ENCODE results near the gene TMEM87A. TPM values are rescaled to one million over a fixed set of nuclear protein-coding genes. Genes with fewer than 3 reads are reported as not detected.

Gene TMEM87A
- total and polyA plus RNA-seq, 2 experiments from 2014 or later, result 41.8 to 43.5 TPM

DNA sequence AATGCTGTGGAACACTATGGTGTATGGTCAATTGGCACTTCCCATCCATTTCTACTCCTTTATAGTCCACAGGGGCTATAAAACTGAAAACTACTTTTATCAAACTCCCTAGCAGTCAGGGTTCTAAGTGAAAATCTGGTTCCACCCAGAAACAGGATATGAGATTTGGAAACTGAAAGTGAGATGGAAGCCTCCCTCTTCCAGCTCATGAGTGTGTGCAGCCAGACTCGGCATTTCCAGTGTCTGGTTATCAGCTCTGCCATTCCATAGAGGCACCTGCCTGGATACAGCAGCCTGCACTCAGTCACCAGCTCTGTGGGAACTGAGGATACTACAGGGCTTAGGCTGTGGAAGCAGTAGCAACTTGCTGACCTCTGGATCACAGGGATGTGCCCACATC, 102.1 kb downstream of the TMEM87A start:
- H3K27ac Mint-ChIP-seq, result no peak overlapping the region
- no peak overlapping the region for H3K4me3 Mint-ChIP-seq
- peaks cover 2% of the 10 kb centered on the region for H3K27me3 Mint-ChIP-seq (ENCODE audit: insufficient read depth, low read depth, poor library complexity)
- Histone ChIP-seq H4K20me1 (replicated peaks; ENCODE audit: insufficient read depth) (no peaks in the 10 kb centered on the region), H3K27me3 (ENCODE audit: insufficient read depth) (no peaks in the 10 kb centered on the region), H3K9me2 (ENCODE audit: insufficient read depth) (no peaks in the 10 kb centered on the region), H3F3A (replicated peaks; ENCODE audit: low read depth) (no peaks in the 10 kb centered on the region), H3K36me3 (ENCODE audit: insufficient read depth) (peaks cover 11% of the 10 kb centered on the region), H2AFZ (no peak overlapping the region), H3K4me2 (no peak overlapping the region), H3K79me2 (replicated peaks; ENCODE audit: insufficient read depth) (no peaks in the 10 kb centered on the region), H3K4me1 (ENCODE audit: insufficient read depth) (no peaks in the 10 kb centered on the region), H3K27ac (ENCODE audit: low read depth) (no peak overlapping the region), H3K4me3 (no peak overlapping the region)
- DNase-seq (ENCODE audit: low spot score), result no peak
- TF ChIP-seq EZH2phosphoT487 (IDR thresholded peaks at IDR 0.05; ENCODE audit: unreplicated experiment), result no peak
- TF ChIP-seq ZNF114 (CRISPR knock-in tag; IDR thresholded peaks at IDR 0.05), result no peak
- TF ChIP-seq EZH2 (IDR thresholded peaks at IDR 0.05; ENCODE audit: low read depth, unreplicated experiment), result no peak
- H3K36me3 Mint-ChIP-seq (ENCODE audit: low read depth), result peaks cover 59% of the 10 kb centered on the region
- no peak for ATAC-seq
- H3K9me3 Mint-ChIP-seq, result no peaks in the 10 kb centered on the region
- no peaks in the 10 kb centered on the region for H3K4me1 Mint-ChIP-seq

DNA sequence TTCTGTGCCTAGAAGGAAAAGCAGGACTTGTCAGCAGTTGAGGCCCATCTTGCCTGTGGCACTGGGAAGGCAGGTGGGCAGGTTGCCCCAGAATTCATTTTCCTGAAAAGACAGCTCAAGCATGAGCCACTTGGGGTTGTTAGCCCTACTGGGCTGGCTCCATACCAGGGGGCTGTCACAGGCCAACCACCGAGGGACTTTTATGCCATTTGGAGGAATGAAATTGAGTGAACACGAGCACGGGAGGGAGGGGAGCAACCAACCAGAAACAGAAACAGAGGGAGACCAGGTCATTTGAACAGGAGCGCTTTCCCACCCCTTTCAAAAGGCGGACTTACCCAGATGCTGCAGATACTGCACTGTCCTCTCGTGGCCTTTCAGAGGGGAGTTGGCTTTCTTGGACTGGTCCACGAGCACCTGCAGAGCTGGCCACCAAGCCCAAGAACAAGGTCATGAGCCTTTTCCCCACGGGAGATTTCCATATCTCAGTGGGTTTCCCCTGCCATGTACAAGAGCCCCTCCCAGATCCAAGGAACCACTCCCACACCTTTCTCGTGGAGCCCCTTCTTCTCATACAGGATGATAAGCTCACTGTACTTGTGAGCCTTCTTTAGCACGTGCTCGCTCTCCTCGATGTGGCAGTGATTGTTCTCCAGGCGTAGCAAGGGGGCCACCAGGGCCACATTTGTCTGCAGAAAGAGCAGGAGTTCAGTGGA, 106.8 kb downstream of the TMEM87A start:
- Histone ChIP-seq H3K9me2 (ENCODE audit: insufficient read depth) (no peaks in the 10 kb centered on the region), H3K36me3 (ENCODE audit: insufficient read depth) (peaks cover 10% of the 10 kb centered on the region; the same call in 1 of the 2 replicates), H4K20me1 (replicated peaks; ENCODE audit: insufficient read depth) (no peaks in the 10 kb centered on the region), H3K79me2 (replicated peaks; ENCODE audit: insufficient read depth) (no peaks in the 10 kb centered on the region), H3K4me3 (no peak overlapping the region), H3K27me3 (ENCODE audit: insufficient read depth) (no peaks in the 10 kb centered on the region), H3K27ac (ENCODE audit: low read depth) (no peak overlapping the region), H3F3A (replicated peaks; ENCODE audit: low read depth) (no peaks in the 10 kb centered on the region), H2AFZ (no peak overlapping the region), H3K4me2 (no peak overlapping the region), H3K4me1 (ENCODE audit: insufficient read depth) (no peaks in the 10 kb centered on the region)
- Mint-ChIP-seq H3K27me3 (ENCODE audit: insufficient read depth, low read depth, poor library complexity) (peaks cover 6% of the 10 kb centered on the region), H3K4me3 (no peak overlapping the region), H3K36me3 (ENCODE audit: low read depth) (peaks cover 71% of the 10 kb centered on the region), H3K4me1 (no peaks in the 10 kb centered on the region), H3K9me3 (no peaks in the 10 kb centered on the region), H3K27ac (no peak overlapping the region)
- TF ChIP-seq, protein P1, sequence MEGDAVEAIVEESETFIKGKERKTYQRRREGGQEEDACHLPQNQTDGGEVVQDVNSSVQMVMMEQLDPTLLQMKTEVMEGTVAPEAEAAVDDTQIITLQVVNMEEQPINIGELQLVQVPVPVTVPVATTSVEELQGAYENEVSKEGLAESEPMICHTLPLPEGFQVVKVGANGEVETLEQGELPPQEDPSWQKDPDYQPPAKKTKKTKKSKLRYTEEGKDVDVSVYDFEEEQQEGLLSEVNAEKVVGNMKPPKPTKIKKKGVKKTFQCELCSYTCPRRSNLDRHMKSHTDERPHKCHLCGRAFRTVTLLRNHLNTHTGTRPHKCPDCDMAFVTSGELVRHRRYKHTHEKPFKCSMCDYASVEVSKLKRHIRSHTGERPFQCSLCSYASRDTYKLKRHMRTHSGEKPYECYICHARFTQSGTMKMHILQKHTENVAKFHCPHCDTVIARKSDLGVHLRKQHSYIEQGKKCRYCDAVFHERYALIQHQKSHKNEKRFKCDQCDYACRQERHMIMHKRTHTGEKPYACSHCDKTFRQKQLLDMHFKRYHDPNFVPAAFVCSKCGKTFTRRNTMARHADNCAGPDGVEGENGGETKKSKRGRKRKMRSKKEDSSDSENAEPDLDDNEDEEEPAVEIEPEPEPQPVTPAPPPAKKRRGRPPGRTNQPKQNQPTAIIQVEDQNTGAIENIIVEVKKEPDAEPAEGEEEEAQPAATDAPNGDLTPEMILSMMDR (conservative IDR thresholded peaks at IDR 0.05; ENCODE audit: low read depth in 2 of 2), result no peak
- TF ChIP-seq EZH2phosphoT487 (IDR thresholded peaks at IDR 0.05; ENCODE audit: unreplicated experiment) (no peak), JUNB (IDR thresholded peaks at IDR 0.05; ENCODE audit: unreplicated experiment) (no peak)
- TF ChIP-seq, protein P2, sequence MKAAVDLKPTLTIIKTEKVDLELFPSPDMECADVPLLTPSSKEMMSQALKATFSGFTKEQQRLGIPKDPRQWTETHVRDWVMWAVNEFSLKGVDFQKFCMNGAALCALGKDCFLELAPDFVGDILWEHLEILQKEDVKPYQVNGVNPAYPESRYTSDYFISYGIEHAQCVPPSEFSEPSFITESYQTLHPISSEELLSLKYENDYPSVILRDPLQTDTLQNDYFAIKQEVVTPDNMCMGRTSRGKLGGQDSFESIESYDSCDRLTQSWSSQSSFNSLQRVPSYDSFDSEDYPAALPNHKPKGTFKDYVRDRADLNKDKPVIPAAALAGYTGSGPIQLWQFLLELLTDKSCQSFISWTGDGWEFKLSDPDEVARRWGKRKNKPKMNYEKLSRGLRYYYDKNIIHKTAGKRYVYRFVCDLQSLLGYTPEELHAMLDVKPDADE (IDR thresholded peaks at IDR 0.05), result no peak
- DNase-seq (ENCODE audit: low spot score) (no peak), ATAC-seq (no peak)

DNA sequence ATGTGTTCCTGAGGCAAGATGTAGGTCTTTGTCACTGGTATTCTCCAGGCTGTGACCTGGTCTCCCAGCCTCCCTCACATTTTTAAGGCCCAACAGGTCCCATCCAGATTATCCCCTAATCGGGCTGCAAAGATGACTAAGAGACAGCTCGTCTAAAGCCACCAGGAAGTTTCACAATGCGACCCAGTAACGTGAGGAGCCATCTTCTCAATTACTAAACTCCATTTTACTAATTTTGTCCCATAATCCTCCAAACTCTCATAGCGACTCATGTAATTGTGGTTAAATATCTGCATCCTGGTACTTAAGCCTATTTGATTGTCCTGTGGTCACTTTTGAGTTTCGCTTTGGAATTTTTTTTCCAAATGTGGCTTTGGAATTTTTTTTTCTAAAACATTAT, 108.1 kb downstream of the TMEM87A start:
- H3K4me3 Mint-ChIP-seq, result no peak overlapping the region
- TF ChIP-seq, protein P2 (IDR thresholded peaks at IDR 0.05), result no peak
- no peak for TF ChIP-seq STAT1 (IDR thresholded peaks at IDR 0.05; ENCODE audit: unreplicated experiment)
- TF ChIP-seq, protein P1 (conservative IDR thresholded peaks at IDR 0.05; ENCODE audit: low read depth in 2 of 2), result no peak
- TF ChIP-seq EZH2 (IDR thresholded peaks at IDR 0.05; ENCODE audit: low read depth, unreplicated experiment), result no peak
- TF ChIP-seq ZNF114 (CRISPR knock-in tag; IDR thresholded peaks at IDR 0.05), result no peak
- TF ChIP-seq NANOG (IDR thresholded peaks at IDR 0.05; ENCODE audit: borderline replicate concordance), result no peak

More for the DNA sequence above, 108.1 kb downstream of the TMEM87A start:
- no peak overlapping the region for H3K27ac Mint-ChIP-seq
- Histone ChIP-seq H4K20me1 (replicated peaks; ENCODE audit: insufficient read depth) (no peaks in the 10 kb centered on the region), H3K36me3 (ENCODE audit: insufficient read depth) (peaks cover 11% of the 10 kb centered on the region; the same call in 1 of the 2 replicates), H3K27ac (ENCODE audit: low read depth) (no peak overlapping the region), H2AFZ (no peak overlapping the region), H3K4me3 (no peak overlapping the region), H3K9me2 (ENCODE audit: insufficient read depth) (no peaks in the 10 kb centered on the region), H3K79me2 (replicated peaks; ENCODE audit: insufficient read depth) (no peaks in the 10 kb centered on the region), H3K4me1 (ENCODE audit: insufficient read depth) (no peaks in the 10 kb centered on the region), H3K4me2 (no peak overlapping the region), H3F3A (replicated peaks; ENCODE audit: low read depth) (no peaks in the 10 kb centered on the region), H3K27me3 (ENCODE audit: insufficient read depth) (no peaks in the 10 kb centered on the region)
- peaks cover 6% of the 10 kb centered on the region for H3K27me3 Mint-ChIP-seq (ENCODE audit: insufficient read depth, low read depth, poor library complexity)
- ATAC-seq (no peak), DNase-seq (ENCODE audit: low spot score) (no peak)
- H3K4me1 Mint-ChIP-seq, result no peaks in the 10 kb centered on the region
- H3K9me3 Mint-ChIP-seq, result no peaks in the 10 kb centered on the region
- H3K36me3 Mint-ChIP-seq (ENCODE audit: low read depth), result peaks cover 70% of the 10 kb centered on the region
